ENCODE data around the gene TSPAN33. TPM values are rescaled to one million over a fixed set of nuclear protein-coding genes. Genes with fewer than 3 reads are reported as not detected.

TSPAN33 gene
- total RNA-seq, 1 donor from 2014 or later: 6.2 TPM

GRCh38 chr7:129184981-129185670 lies 40.6 kb downstream of the TSPAN33 start:
- intact Hi-C loops (cut with DNase I): no loop called here

DNA sequence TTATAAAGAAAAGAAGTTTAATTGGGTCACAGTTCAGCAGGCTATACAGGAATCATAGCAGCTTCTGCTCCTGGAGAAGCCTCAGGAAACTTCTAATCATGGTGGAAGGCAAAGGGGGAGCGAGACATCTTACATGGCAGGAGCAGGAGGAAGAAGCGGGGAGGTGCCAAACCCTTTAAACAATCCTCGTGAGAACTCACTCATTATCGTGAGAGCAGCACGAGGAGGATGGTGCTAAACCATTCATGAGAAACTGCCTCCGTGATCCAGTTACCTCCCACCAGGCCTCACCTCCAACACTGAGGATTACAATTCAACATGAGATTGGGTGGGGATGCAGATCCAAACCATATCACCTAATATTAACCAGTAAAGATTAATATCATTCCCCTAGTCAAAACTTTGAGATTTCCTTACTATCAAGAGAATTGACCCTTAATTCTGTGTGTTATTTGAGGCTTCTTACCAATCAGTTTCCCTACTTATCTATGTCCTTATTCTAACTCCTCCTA lies 42.3 kb downstream of the TSPAN33 start:
- no peak for TF ChIP-seq CTCF (IDR thresholded peaks at IDR 0.05)
- no peak overlapping the region for H3K4me3 ChIP-seq
- ATAC-seq: no peak
- H3K4me1 ChIP-seq: peaks cover 6% of the 10 kb centered on the region
- no peaks in the 10 kb centered on the region for H3K9me3 ChIP-seq
- H3K36me3 ChIP-seq: no peaks in the 10 kb centered on the region
- intact Hi-C loops (cut with DNase I): no loop called here
- H3K27ac ChIP-seq: no peak overlapping the region
- DNase-seq: no peak
- peaks cover 44% of the 10 kb centered on the region for H3K27me3 ChIP-seq

More at GRCh38 chr7:129184981-129185670, 40.6 kb downstream of the TSPAN33 start:
- H3K36me3 ChIP-seq: no peaks in the 10 kb centered on the region
- no peak overlapping the region for H3K27ac ChIP-seq
- no peaks in the 10 kb centered on the region for H3K9me3 ChIP-seq
- DNase-seq (no peak), ATAC-seq (no peak)
- H3K27me3 ChIP-seq: peaks cover 33% of the 10 kb centered on the region
- TF ChIP-seq CTCF (IDR thresholded peaks at IDR 0.05): no peak
- peaks cover 6% of the 10 kb centered on the region for H3K4me1 ChIP-seq
- no peak overlapping the region for H3K4me3 ChIP-seq

DNA sequence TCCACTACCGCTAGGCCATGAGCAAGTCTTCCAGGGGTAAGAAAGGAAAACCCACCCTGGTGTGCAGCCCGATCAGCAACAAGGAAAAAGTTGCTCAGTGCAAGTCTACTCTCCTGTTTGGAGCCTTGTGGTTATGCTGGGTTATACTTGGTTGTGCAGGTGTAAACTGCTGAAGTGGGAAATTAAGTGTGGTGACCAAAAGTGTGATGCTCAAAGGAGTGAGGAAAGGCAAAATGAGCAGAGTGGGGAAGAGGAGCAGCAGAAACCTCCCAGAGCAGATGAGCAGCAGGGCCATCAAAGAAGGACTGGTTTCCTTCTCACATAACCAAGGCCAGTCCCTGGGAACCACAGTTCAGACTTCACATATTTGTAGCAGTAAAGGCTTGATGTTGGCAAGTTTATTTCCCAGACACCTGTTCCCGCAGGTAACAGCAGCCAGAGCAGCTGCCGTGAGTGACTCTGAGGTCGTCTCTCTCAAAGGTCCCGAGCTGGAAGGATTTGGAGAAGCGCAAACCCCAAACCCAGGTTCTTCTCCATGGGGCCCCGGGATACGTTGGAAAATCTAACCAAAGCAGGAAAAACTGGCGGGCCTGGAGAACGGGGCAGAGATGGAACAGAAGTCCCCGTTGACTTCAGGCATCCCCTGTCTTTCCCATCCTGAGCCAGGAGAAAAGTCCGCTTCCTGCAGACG lies 43.3 kb downstream of the TSPAN33 start:
- no peaks in the 10 kb centered on the region for H3K36me3 ChIP-seq
- no peak for ATAC-seq
- no peaks in the 10 kb centered on the region for H3K9me3 ChIP-seq
- intact Hi-C loops (cut with DNase I): no loop called here
- TF ChIP-seq CTCF (IDR thresholded peaks at IDR 0.05): no peak
- peaks cover 42% of the 10 kb centered on the region for H3K27me3 ChIP-seq
- no peak for DNase-seq
- peak overlapping the region; percentile 59 for H3K4me3 ChIP-seq
- H3K4me1 ChIP-seq: peaks cover 6% of the 10 kb centered on the region
- H3K27ac ChIP-seq: no peak overlapping the region

GRCh38 chr7:129188372-129188891 lies 43.9 kb downstream of the TSPAN33 start, which contains the start of gene SMO:
SMO (plus strand) TSS chr7:129188633; CDS start chr7:129189152, 519 bp downstream.
- H3K27me3 ChIP-seq: peaks cover 42% of the 10 kb centered on the region
- H3K27ac ChIP-seq: no peak within 1 kb of the TSS
- DNase-seq: no peak

More at GRCh38 chr7:129188372-129188891, 43.9 kb downstream of the TSPAN33 start, which contains the start of gene SMO:
- ATAC-seq: peak; percentile 67
- TF ChIP-seq CTCF (IDR thresholded peaks at IDR 0.05): no peak
- Histone ChIP-seq H3K4me1 (peaks cover 6% of the 10 kb centered on the region), H3K4me3 (peak within 1 kb of the TSS; percentile 59), H3K36me3 (no peaks in the 10 kb centered on the region), H3K9me3 (no peaks in the 10 kb centered on the region)
- intact Hi-C loops (cut with DNase I): no loop called here
